ENCODE results near the gene ICA1.
"Not testable (repeated sequence)": the region's sequence is repeated elsewhere in the genome, so short reads cannot be mapped to it uniquely, and the experiment has no call there.

ICA1 gene

GRCh38 chr7:8261711-8262695, at the start of gene ICA1:
TSS of gene ICA1 (minus strand) at chr7:8262167. CDS start at chr7:8235926, 26,241 bp downstream.
- DNase-seq (ENCODE audit: low read depth): no peak

GRCh38 chr7:8310876-8311275, 48.9 kb upstream of the ICA1 start:
- DNase-seq (ENCODE audit: low read depth): no peak

- DNase-seq (ENCODE audit: low read depth): no peak
These were observed 43.8 kb upstream of the ICA1 start for GRCh38 chr7:8305625-8306388.

GRCh38 chr7:8305104-8305503, 43.1 kb upstream of the ICA1 start:
- DNase-seq (ENCODE audit: low read depth): no peak

- DNase-seq (ENCODE audit: low read depth): no peak
These were observed 42.0 kb upstream of the ICA1 start for GRCh38 chr7:8303904-8304528.

GRCh38 chr7:8297023-8297422, 35.1 kb upstream of the ICA1 start:
- not testable (repeated sequence) for DNase-seq (ENCODE audit: low read depth)

GRCh38 chr7:8296362-8296659, 34.3 kb upstream of the ICA1 start:
- no peak for DNase-seq (ENCODE audit: low read depth)

- no peak for DNase-seq (ENCODE audit: low read depth)
These were observed 33.8 kb upstream of the ICA1 start for GRCh38 chr7:8295638-8296361.

GRCh38 chr7:8291397-8292141, 29.6 kb upstream of the ICA1 start:
- no peak for DNase-seq (ENCODE audit: low read depth)

GRCh38 chr7:8290645-8291308, 28.8 kb upstream of the ICA1 start:
- DNase-seq (ENCODE audit: low read depth): no peak

GRCh38 chr7:8286118-8286517, 24.2 kb upstream of the ICA1 start:
- no peak for DNase-seq (ENCODE audit: low read depth)

- no peak for DNase-seq (ENCODE audit: low read depth)
These were observed 23.2 kb upstream of the ICA1 start for GRCh38 chr7:8285155-8285554.

- no peak for DNase-seq (ENCODE audit: low read depth)
These were observed 22.6 kb upstream of the ICA1 start for GRCh38 chr7:8284606-8285005.

- DNase-seq (ENCODE audit: low read depth): no peak
These were observed 22.0 kb upstream of the ICA1 start for GRCh38 chr7:8283968-8284367.

GRCh38 chr7:8282871-8283270, 20.9 kb upstream of the ICA1 start:
- no peak for DNase-seq (ENCODE audit: low read depth)

GRCh38 chr7:8282162-8282561, 20.2 kb upstream of the ICA1 start:
- DNase-seq (ENCODE audit: low read depth): no peak

GRCh38 chr7:8278183-8278582, 16.2 kb upstream of the ICA1 start:
- DNase-seq (ENCODE audit: low read depth): no peak

GRCh38 chr7:8277394-8277982, 15.5 kb upstream of the ICA1 start:
- DNase-seq (ENCODE audit: low read depth): no peak

GRCh38 chr7:8274589-8274988, 12.6 kb upstream of the ICA1 start:
- DNase-seq (ENCODE audit: low read depth): no peak

GRCh38 chr7:8271960-8272359, 10.0 kb upstream of the ICA1 start:
- no peak for DNase-seq (ENCODE audit: low read depth)
